Esophagus (tissue), 2 donors: Measurements from ENCODE around the gene RB1. TPM values are rescaled to one million over a fixed set of nuclear protein-coding genes. Genes with fewer than 3 reads are reported as not detected.
"Not testable (repeated sequence)": the region's sequence is repeated elsewhere in the genome, so short reads cannot be mapped to it uniquely, and the experiment has no call there.

ENCODE experiments used
- H3K27ac ChIP-seq, 2 donors: one replicate each; pipeline ENCODE4 v1.5.1; 2013; ENCODE audit warnings: low read depth in 2 of 2, mild to moderate bottlenecking in 2 of 2, inconsistent platforms in 1 of 2, low read length in 1 of 2, moderate library complexity in 1 of 2
- H3K27me3 ChIP-seq, 2 donors: one replicate each; pipeline ENCODE4 v1.6.1; 2013; ENCODE audit warnings: low read length in 2 of 2, control low read depth in 1 of 2, mild to moderate bottlenecking in 1 of 2; ENCODE audit not compliant: insufficient read depth in 2 of 2, control insufficient read depth in 1 of 2
- H3K36me3 ChIP-seq, 2 donors: one replicate each; pipeline ENCODE4 v1.6.1; 2013; ENCODE audit warnings: low read length in 1 of 2; ENCODE audit not compliant: control insufficient read depth in 2 of 2, insufficient read depth in 2 of 2
- H3K4me1 ChIP-seq, 2 donors: one replicate each; pipeline ENCODE4 v1.6.1; 2013; ENCODE audit warnings: low read length in 1 of 2; ENCODE audit not compliant: control insufficient read depth in 2 of 2, insufficient read depth in 2 of 2
- H3K4me3 ChIP-seq, 2 donors: one replicate each; pipeline ENCODE4 v1.5.1; 2013; ENCODE audit warnings: low read length in 2 of 2, mild to moderate bottlenecking in 2 of 2, low read depth in 1 of 2, moderate library complexity in 1 of 2
- H3K9me3 ChIP-seq, 2 donors: one replicate each; pipeline ENCODE4 v1.6.1; 2013; ENCODE audit warnings: mild to moderate bottlenecking in 2 of 2, low read depth in 1 of 2, low read length in 1 of 2, moderate library complexity in 1 of 2; ENCODE audit not compliant: control insufficient read depth in 2 of 2, insufficient read depth in 1 of 2
- WGBS, 2 donors: extraction: QIAGEN DNeasy Blood & Tissue Kit; methylation state at CpG; one replicate each; pipeline ENCODE4 v1.1.7; 2013; 5-methylcytosine and 5-hydroxymethylcytosine counted together
- polyA plus RNA-seq, 2 donors: library from polyadenylated mRNA; stranded (reverse); fragments of 200-250 nt; gene quantifications; one replicate each; pipeline ENCODE4 v1.2.3, GENCODE V29; 2013
- donor health status: healthy with polysubstance abuse.
- donor health status: Bipolar disorder and iron deficiency.

Gene RB1
- polyA plus RNA-seq, 2 donors, result 15.5 to 17.4 TPM

DNA sequence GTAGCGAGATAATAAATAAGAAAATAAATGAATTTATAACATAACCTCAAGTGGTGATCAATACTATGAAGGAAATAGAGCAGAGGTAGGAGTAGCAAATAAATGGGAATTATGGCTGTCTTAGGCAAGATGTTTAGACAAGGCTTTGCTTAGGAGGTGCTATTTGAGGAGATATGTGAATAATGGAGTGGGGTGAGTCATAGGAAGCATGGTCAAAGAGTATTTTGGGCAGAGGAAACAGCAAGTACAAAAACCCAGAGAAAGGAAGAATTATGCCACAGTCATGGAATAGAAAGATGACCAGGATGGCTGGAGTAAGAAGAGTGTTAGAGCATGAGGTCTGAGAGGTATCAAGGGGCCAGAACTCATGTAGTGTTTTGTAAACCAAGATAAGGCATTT is 142.9 kb downstream of the RB1 start:
- no peak overlapping the region for H3K27ac ChIP-seq
- no peaks in the 10 kb centered on the region for H3K4me1 ChIP-seq
- H3K9me3 ChIP-seq, result no peaks in the 10 kb centered on the region
- H3K4me3 ChIP-seq, result no peak overlapping the region
- WGBS, 2 donors, result 97 to 98% methylated on average over 1 of the region's 1 CpG
- H3K36me3 ChIP-seq, result no peaks in the 10 kb centered on the region
- H3K27me3 ChIP-seq, result no peaks in the 10 kb centered on the region

DNA sequence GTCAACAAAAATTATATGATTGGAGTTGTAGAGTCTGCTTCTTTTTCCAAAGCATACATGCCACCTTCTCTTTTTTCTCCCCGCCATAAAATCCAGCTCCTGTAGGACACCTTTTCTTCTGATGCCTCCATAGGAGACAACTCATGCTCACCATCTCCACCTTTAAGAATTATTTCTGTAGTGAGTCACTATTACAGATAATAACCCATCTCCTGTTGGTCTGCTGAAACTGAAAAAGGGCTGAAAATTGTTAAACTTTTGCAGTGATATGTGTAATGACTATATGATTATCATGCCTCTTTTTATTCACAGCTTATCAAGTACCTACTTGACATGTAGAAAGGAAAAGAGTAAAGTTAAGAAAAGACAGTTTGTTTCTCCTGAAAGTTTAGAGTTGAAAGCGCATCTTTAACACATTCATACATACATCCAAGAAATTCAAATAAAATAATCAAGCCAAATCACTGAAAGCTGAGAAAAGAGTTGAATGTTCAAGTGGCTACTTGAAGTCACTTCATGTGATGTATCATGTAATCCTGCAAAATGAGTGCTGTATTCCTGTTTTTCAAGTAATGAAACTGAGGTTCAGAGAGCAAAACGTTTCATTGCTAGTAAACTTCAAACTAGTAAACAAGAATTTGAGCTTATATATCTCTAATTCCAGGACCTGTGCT is 144.9 kb downstream of the RB1 start:
- Histone ChIP-seq H3K27ac (peak overlapping the region in 1 of 2 donors; percentile 27), H3K9me3 (no peaks in the 10 kb centered on the region), H3K27me3 (no peaks in the 10 kb centered on the region), H3K4me1 (no peaks in the 10 kb centered on the region), H3K36me3 (no peaks in the 10 kb centered on the region), H3K4me3 (peak overlapping the region in 1 of 2 donors; percentile 24)
- 66 to 69% methylated on average over 3 of the region's 3 CpGs for WGBS, 2 donors

DNA sequence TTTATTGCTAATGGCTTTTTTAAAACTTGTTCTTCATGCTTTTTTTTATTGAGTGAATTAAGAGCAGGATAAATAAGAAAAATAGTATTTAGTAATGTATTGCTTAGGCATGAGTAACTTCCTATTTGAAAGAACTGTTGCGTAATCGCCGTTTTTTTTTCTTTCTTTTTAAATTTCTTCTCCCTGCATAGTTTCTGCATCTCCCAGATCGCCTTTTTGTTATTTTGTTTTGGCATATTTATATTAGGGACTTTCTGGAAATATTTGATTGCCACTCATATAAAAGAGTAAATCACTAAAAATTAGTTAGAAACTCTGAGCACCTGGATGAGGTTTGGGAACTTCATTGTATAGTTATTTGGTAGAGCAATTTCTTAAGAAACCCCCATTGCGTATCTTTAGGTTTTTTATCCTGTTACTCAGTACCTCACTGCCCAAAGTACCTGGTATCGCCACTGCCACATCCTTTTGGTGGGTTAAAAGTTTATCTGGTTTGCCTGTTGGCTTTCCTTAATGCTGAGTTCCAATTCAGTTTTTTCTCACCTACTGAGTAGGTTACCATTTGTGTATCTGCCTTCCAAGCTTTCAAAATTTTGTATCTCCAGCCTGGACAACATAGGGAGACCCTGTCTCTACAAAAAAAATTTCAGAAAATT is 145.5 kb downstream of the RB1 start:
- 35 to 42% methylated on average over 6 of the region's 6 CpGs for WGBS, 2 donors

DNA sequence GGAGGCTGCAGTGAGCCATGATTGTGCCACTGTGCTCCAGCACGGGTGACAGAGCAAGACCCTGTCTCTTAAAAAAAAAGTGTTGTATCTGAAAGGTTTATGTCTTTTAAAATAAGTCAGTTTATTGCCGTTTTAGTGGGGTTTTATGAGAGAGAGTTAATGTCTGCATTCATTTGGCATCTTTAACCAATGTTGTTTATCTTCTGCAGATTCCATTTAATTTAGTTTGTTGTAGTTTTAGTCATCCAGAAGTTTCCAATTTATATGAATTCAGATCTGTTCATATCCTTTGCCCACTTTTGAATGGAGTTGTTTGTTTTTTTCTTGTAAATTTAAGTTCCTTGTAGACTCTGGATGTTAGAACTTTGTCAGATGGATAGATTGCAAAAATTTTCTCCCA is 146.1 kb downstream of the RB1 start:
- Histone ChIP-seq H3K27me3 (no peaks in the 10 kb centered on the region), H3K36me3 (no peaks in the 10 kb centered on the region), H3K9me3 (no peaks in the 10 kb centered on the region), H3K4me3 (no peak overlapping the region), H3K4me1 (no peaks in the 10 kb centered on the region), H3K27ac (peak overlapping the region in 1 of 2 donors; percentile 5)
- 75 to 85% methylated on average over 2 of the region's 2 CpGs for WGBS, 2 donors

More for the DNA sequence above, 145.5 kb downstream of the RB1 start:
- H3K9me3 ChIP-seq, result no peaks in the 10 kb centered on the region
- H3K27ac ChIP-seq, result peak overlapping the region; percentile 5 to 73
- no peaks in the 10 kb centered on the region for H3K4me1 ChIP-seq
- H3K27me3 ChIP-seq, result no peaks in the 10 kb centered on the region
- no peaks in the 10 kb centered on the region for H3K36me3 ChIP-seq
- peak overlapping the region in 1 of 2 donors; percentile 24 for H3K4me3 ChIP-seq

DNA sequence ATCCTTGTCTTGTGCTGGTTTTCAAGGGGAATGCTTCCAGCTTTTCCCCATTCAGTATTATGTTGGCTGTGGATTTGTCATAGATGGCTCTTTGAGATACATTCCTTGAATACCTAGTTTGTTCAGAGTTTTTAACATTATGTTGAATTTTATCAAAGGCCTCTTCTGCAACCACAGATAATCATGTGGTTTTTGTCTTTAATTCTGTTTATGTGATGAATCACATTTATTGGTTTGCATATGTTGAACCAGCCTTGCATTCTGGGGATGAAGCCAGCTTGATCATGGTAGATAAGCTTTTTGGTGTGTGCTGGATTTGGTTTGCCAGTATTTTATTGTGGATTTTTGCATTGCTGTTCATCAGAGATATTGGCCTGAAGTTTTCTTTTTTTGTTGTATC is 147.6 kb downstream of the RB1 start:
- not testable (repeated sequence) for H3K36me3 ChIP-seq, H3K4me3 ChIP-seq, H3K27me3 ChIP-seq, H3K27ac ChIP-seq, H3K4me1 ChIP-seq, H3K9me3 ChIP-seq

DNA sequence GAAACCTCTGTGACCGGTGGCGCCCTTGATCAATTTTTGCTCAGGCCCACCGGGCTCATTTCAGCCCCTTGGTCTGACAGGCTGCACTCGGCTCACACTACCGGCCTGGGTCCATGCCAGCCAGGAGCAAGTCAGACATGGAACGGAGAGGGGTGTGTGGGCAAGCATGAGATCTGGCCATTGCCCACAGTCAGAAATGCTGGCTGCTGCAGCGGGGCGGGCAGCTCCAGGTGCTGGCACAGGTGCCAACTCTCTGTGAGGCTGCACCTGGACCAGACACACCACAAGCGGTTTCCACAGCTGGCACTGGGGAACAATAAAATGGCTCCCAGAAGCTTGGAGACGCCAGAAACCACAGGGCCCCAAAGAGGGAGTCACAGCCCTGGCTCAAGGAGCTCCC is 153.0 kb downstream of the RB1 start:
- no peak overlapping the region for H3K4me3 ChIP-seq
- 96 to 97% methylated on average over 10 of the region's 10 CpGs for WGBS, 2 donors
- H3K27me3 ChIP-seq, result no peaks in the 10 kb centered on the region
- no peaks in the 10 kb centered on the region for H3K9me3 ChIP-seq
- no peaks in the 10 kb centered on the region for H3K4me1 ChIP-seq
- peaks cover 0 to 15% of the 10 kb centered on the region in 2 donors for H3K36me3 ChIP-seq
- H3K27ac ChIP-seq, result no peak overlapping the region

DNA sequence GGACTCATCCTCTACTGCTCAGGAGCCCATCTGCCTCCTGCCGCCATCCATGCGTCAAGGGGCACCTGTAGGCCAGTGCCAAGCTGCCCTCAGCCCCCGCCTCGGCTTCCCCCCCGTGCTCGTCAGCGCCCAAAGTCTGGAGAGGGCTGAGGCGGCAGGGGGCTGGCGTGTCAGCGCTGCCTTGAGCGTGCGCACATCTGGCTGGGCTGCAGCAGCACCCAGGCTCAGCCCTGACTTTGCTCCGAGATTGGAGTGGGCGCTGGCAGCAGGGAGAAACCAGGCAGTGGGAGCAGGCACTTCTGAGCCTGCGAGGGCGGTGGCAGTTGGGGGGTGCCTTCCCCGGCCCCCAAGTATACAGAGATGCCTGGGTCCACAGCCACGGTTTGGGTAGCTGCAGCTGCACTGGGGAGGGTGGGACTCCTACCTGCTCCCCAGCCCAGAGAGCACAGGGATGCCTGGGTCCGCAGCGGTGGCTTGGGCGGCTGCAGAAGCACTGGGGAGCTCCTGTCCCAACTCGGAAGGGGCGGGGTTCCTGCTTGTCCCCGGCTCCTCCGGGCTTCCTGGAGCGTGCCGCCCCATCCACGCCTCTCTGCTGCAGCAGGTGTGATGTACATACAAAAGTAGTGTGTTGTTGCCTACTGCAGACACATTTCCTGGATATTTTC is 154.2 kb downstream of the RB1 start:
- Histone ChIP-seq H3K9me3 (no peaks in the 10 kb centered on the region), H3K27me3 (no peaks in the 10 kb centered on the region), H3K27ac (no peak overlapping the region), H3K4me3 (no peak overlapping the region), H3K36me3 (peaks cover 0 to 15% of the 10 kb centered on the region in 2 donors), H3K4me1 (no peaks in the 10 kb centered on the region)
- WGBS, 2 donors, result 96 to 97% methylated on average over 28 of the region's 28 CpGs

DNA sequence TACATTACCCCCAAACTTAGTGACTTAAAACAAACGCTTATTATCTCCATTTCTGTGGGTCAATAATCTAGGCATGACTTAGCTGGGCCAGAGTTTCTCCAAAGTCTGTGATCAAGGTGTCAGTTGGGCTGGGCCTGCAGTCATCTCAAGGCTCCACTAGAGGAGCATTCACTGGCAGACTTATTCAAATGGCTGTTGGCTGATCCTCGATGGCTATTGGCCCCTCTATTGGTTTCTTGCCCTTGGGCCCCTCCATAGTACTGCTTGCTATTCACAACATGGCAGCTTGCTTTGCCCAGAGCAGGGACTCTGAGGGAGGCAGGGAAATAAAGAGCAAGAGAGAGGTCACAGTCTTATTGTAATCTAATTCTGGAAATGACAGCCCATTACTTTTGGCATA is 171.7 kb downstream of the RB1 start:
- peaks cover 2 to 5% of the 10 kb centered on the region in 2 donors for H3K36me3 ChIP-seq
- no peaks in the 10 kb centered on the region for H3K9me3 ChIP-seq
- no peaks in the 10 kb centered on the region for H3K4me1 ChIP-seq
- no peaks in the 10 kb centered on the region for H3K27me3 ChIP-seq
- no peak overlapping the region for H3K27ac ChIP-seq
- H3K4me3 ChIP-seq, result no peak overlapping the region
- WGBS, 2 donors, result 95 to 98% methylated on average over 2 of the region's 2 CpGs

DNA sequence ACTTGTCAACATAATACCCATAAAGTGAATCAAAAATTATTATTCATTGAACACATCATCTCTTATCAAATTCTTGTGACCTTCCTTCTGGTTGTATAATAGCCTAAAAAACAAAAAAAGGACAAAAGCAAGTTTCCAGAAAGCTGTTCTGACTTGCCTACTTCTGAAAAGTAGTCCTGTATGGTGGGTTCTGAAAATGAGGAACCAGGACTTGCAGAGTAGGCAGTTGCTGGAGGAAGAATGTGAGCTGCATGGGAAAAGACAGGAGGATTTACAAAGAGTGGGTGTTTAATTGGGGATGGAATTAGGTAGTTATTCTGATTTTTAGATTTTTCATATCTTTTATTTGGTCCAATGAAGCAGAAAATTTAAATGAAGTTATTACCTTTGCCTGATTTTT is 172.7 kb downstream of the RB1 start:
- peaks cover 2 to 5% of the 10 kb centered on the region in 2 donors for H3K36me3 ChIP-seq
- H3K27me3 ChIP-seq, result no peaks in the 10 kb centered on the region
- H3K4me3 ChIP-seq, result no peak overlapping the region
- no peaks in the 10 kb centered on the region for H3K4me1 ChIP-seq
- no peak overlapping the region for H3K27ac ChIP-seq
- no peaks in the 10 kb centered on the region for H3K9me3 ChIP-seq
